Lung (tissue), 12 donors: ENCODE measurements around the gene DNAL1. TPM values are rescaled to one million over a fixed set of nuclear protein-coding genes. Genes with fewer than 3 reads are reported as not detected.

ENCODE experiments used
- ATAC-seq: fragments of 200-7000 bp; cut with Tn5 transposase; one replicate; pipeline ENCODE4 v1.9.1; 2020; ENCODE audit warnings: moderate number of reproducible peaks; ENCODE audit not compliant: insufficient read depth, low FRiP score
- DNase-seq, 3 donors: peaks; one replicate each; pipeline ENCODE4 v3.0.0-alpha.2; 2013 to 2017
- H3K27ac ChIP-seq, 2 donors: one replicate each; pipeline ENCODE4 v1.5.1; 2013; ENCODE audit warnings: mild to moderate bottlenecking in 2 of 2, moderate library complexity in 2 of 2, control low read depth in 1 of 2, inconsistent platforms in 1 of 2, low read depth in 1 of 2, low read length in 1 of 2
- H3K27me3 ChIP-seq, 3 donors: one replicate each; pipeline ENCODE4 v1.5.1; 2013; ENCODE audit warnings: low read length in 2 of 3; ENCODE audit not compliant: control insufficient read depth in 3 of 3, insufficient read depth in 3 of 3
- H3K36me3 ChIP-seq, 4 donors: one replicate each; pipeline ENCODE4 v1.5.1; 2013; ENCODE audit warnings: low read length in 4 of 4, mild to moderate bottlenecking in 1 of 4, moderate library complexity in 1 of 4; ENCODE audit not compliant: control insufficient read depth in 4 of 4, insufficient read depth in 4 of 4
- H3K4me1 ChIP-seq, 5 donors: one replicate each; pipeline ENCODE4 v1.5.1; 2013; ENCODE audit warnings: low read length in 5 of 5, mild to moderate bottlenecking in 2 of 5, moderate library complexity in 1 of 5; ENCODE audit not compliant: control insufficient read depth in 5 of 5, insufficient read depth in 5 of 5
- H3K4me3 ChIP-seq: one replicate; pipeline ENCODE4 v1.5.1; 2013; ENCODE audit warnings: mild to moderate bottlenecking, control low read depth, moderate library complexity
- H3K9ac ChIP-seq, 2 donors: one replicate each; pipeline ENCODE4 v1.5.1; 2013; ENCODE audit warnings: low read length in 2 of 2, control low read depth in 1 of 2; ENCODE audit not compliant: insufficient read depth in 1 of 2
- H3K9me3 ChIP-seq, 4 donors: one replicate each; pipeline ENCODE4 v1.5.1; 2013; ENCODE audit warnings: low read length in 3 of 4, mild to moderate bottlenecking in 1 of 4, moderate library complexity in 1 of 4; ENCODE audit not compliant: control insufficient read depth in 4 of 4, insufficient read depth in 3 of 4
- WGBS, 2 donors: extraction: QIAGEN DNeasy Blood & Tissue Kit; methylation state at CpG; one replicate each; pipeline ENCODE4 v1.1.7; 2013; 5-methylcytosine and 5-hydroxymethylcytosine counted together
- polyA plus RNA-seq, 2 donors: library from polyadenylated mRNA; stranded (reverse); fragments of 200-250 nt; gene quantifications; one replicate each; pipeline ENCODE4 v1.2.1, GENCODE V29; 2013
- total RNA-seq, 2 donors: library from RNA; depleted of rRNA in 1 of 2; stranded (reverse); fragments of >200 nt in 1 of 2; gene quantifications; one replicate each; pipeline ENCODE4 v1.2.1, GENCODE V29; 2014 to 2021
- TF ChIP-seq, protein P1 (sequence below): IDR thresholded peaks from 2 replicates; pipeline ENCODE4 v1.5.1; 2012; ENCODE audit warnings: mild to moderate bottlenecking; ENCODE audit errors: control extremely low read depth, extremely low read depth
- donor health status: control.
- donor health status: control.
- donor health status: Bipolar disorder and iron deficiency.
- donor health status: healthy.
- donor health status: DM: yes; HTN: yes; CAD: no.

Gene DNAL1
- total and polyA plus RNA-seq, 4 donors: 5.7 to 25.5 (median 16.6) TPM

DNA sequence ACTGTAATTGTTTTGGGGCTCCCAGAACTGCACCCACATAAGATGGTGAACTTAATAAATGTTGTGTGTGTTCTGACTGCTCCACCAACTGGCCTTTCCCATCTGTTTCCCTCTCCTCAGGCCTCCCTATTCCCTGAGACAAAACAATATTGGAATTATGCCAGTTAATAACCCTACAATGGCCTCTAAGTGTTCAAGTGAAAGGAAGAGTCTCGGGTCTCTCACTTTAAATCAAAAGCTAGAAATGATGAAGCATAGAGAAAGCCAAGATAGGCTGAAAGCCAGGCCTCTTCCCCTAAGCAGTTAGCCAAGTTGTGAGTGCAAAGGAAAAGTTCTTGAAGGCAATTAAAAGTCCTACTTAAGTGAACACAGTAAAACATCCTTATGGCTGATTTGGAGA lies 19.1 kb upstream of the DNAL1 start:
- H3K36me3 ChIP-seq: no peaks in the 10 kb centered on the region
- DNase-seq (peak in 2 of 3 donors; percentile 26 to 57), ATAC-seq (no peak)
- WGBS, 2 donors: 44 to 68% methylated on average over 1 of the region's 1 CpG
- peaks cover 0 to 8% (median 0%) of the 10 kb centered on the region in 5 donors for H3K4me1 ChIP-seq
- no peaks in the 10 kb centered on the region for H3K27me3 ChIP-seq
- H3K4me3 ChIP-seq: no peak overlapping the region
- H3K9me3 ChIP-seq: peaks cover 0 to 2% (median 0%) of the 10 kb centered on the region in 4 donors
- H3K27ac ChIP-seq: no peak overlapping the region
- no peak overlapping the region for H3K9ac ChIP-seq
- TF ChIP-seq, protein P1, sequence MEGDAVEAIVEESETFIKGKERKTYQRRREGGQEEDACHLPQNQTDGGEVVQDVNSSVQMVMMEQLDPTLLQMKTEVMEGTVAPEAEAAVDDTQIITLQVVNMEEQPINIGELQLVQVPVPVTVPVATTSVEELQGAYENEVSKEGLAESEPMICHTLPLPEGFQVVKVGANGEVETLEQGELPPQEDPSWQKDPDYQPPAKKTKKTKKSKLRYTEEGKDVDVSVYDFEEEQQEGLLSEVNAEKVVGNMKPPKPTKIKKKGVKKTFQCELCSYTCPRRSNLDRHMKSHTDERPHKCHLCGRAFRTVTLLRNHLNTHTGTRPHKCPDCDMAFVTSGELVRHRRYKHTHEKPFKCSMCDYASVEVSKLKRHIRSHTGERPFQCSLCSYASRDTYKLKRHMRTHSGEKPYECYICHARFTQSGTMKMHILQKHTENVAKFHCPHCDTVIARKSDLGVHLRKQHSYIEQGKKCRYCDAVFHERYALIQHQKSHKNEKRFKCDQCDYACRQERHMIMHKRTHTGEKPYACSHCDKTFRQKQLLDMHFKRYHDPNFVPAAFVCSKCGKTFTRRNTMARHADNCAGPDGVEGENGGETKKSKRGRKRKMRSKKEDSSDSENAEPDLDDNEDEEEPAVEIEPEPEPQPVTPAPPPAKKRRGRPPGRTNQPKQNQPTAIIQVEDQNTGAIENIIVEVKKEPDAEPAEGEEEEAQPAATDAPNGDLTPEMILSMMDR: no peak

- 74 to 83% methylated on average over 2 of the region's 2 CpGs for WGBS, 2 donors
- H3K27me3 ChIP-seq: no peaks in the 10 kb centered on the region
- DNase-seq (no peak), ATAC-seq (no peak)
- no peak overlapping the region for H3K27ac ChIP-seq
- TF ChIP-seq, protein P1: no peak
- no peak overlapping the region for H3K4me3 ChIP-seq
- no peaks in the 10 kb centered on the region for H3K36me3 ChIP-seq
- H3K9ac ChIP-seq: no peak overlapping the region
- peaks cover 0 to 2% (median 0%) of the 10 kb centered on the region in 4 donors for H3K9me3 ChIP-seq
- peaks cover 0 to 8% (median 0%) of the 10 kb centered on the region in 5 donors for H3K4me1 ChIP-seq
These were observed 17.6 kb upstream of the DNAL1 start for GRCh38 chr14:73627151-73627558.

- ATAC-seq (no peak), DNase-seq (no peak)
- TF ChIP-seq, protein P1: no peak
- Histone ChIP-seq H3K9me3 (no peaks in the 10 kb centered on the region), H3K27ac (no peak overlapping the region), H3K36me3 (no peaks in the 10 kb centered on the region), H3K4me3 (no peak overlapping the region), H3K9ac (no peak overlapping the region), H3K4me1 (peaks cover 0 to 21% (median 0%) of the 10 kb centered on the region in 5 donors), H3K27me3 (peaks cover 0 to 11% (median 8%) of the 10 kb centered on the region in 3 donors)
- WGBS, 2 donors: 86 to 88% methylated on average over 10 of the region's 10 CpGs
These were observed 14.6 kb upstream of the DNAL1 start for GRCh38 chr14:73630009-73630780.
